Activated CD8-positive, alpha-beta memory T cell treated with anti-CD3 and anti-CD28 coated beads, Interleukin-2, amount 50 U/mL, for 4 hours (primary cell): ENCODE results near the gene MICALL1.
"Not testable (repeated sequence)": the region's sequence is repeated elsewhere in the genome, so short reads cannot be mapped to it uniquely, and the experiment has no call there.

Experiments
- DNase-seq: peaks from one replicate; pipeline ENCODE4 v3.0.0-alpha.2; 2020

MICALL1 gene

DNA sequence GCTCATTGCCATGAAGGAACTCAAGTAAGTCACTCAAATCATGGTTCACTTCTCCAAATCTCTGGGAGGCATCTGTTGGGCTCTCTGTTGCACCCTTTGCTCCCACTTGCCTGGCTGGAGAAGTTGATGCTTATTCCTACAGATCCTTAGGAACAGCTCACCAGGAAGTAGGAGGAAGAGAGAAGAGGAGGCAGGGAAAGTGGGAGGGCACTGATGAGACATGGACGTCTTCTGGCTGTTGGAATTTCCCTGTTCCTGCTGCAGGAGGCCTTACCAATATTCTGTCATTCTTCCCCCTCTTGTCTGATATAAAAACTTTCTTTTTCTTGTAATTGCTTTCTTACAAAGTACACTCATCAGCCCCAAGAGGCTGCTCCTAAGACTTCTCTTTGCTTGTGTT, 61.0 kb downstream of the MICALL1 start:
- no peak for DNase-seq

- DNase-seq: no peak
Observed at GRCh38 chr22:37967637-37968451, 61.7 kb downstream of the MICALL1 start.

DNA sequence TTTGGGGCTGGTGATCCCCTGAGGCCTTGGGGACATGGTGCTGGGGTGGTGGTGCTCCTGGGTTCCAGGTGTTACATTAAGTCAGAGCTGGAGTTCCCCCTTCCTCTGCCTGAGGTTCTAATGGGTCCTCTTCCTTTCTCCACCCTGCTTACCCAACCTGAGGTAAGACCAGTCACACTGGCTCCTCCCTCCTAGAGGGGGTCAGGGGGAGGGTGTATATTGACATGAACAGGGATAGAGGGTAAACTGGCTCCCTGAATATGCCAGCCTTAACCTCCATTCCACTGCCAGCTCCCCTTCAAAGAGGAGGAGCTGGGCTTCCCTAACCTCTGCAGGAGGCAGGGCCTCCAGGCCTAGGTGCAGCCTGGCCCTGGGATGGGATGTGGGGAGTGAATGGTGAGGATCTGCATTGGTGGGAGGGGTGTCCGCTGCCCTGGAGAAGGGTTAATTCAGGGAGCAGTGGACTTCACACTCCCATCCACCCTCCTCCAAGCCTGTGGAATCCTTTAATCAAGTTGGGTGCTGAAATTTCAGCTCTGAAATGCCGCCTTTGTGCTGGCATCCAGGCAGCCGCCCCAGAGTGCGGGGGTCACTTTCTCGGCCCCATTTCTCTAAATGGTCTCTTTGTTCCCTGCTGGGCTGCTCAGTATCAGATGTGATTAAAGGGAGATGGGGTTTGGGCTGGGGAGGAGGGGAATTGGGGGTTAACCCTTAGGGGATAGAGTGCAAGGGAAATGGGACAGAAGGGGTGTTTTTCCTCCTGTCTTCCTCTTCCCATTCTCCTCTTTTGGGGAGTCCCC, 62.6 kb downstream of the MICALL1 start:
- DNase-seq: no peak

DNA sequence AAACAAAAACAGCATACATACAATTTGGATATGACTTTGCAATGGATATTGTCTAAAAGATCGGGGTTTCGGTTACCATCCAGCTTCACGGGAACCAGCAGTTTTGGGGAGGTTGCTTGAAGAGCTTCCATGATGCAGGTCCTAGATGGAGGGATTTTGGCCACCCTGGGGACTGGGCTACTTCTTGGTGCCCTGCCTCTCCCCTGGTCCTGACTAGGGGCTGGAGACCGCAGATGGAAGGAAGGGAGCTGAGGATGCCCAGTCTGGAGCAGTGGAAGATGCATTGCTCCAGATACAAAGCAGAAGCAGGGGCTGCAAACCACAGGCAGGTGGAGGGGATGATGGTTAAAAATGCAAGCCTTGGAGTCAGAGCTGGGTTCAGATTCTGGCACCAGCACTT, 64.8 kb downstream of the MICALL1 start:
- DNase-seq: no peak

DNA sequence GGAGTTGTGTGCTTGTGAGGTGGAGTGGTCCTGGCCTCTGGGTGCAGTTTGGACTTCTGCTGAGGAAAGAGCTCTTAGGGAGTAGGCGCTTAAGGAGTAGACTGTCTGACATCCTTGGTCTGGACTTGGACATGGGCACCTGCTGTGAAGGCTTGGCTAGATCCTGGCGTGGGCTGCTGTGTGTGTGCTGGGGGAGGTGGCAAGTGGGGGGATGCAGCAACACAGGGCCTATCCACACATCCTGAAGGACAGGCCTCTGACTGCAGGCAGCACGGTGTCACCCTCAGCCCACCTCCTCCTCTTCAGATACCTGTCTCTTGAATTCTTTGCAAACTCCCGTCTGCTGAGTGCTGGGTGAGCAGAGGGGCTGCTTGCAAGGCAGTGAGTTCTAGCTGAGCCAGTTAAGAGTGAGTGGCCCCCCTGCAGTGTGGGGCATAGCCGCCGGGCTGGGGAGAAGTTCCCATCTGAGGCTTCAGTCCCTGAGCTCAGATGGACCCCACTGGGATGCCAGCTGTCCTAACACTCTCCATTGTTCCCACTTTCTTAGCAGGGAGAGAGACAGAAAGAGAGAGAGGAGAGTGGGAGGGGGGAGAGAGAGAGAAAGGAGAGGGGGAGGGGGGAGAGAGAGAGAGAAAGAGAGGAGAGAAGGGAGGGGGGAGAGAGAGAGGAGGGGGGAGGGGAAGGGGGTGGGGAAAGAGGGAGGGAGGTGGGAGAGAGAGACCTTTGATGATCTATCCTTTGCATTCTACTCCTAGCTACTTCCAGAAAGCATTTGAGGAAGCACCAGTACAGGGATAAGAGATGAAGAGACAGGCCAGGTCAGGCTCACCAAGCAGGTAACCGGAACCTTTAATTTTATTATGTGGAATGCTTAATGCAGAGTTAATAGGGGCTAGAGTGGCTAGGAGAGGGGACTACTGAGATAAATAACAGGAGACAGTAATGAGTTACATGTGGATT, 65.7 kb downstream of the MICALL1 start:
- no peak for DNase-seq

- DNase-seq: no peak
Observed at GRCh38 chr22:37972527-37972926, 66.4 kb downstream of the MICALL1 start.

DNA sequence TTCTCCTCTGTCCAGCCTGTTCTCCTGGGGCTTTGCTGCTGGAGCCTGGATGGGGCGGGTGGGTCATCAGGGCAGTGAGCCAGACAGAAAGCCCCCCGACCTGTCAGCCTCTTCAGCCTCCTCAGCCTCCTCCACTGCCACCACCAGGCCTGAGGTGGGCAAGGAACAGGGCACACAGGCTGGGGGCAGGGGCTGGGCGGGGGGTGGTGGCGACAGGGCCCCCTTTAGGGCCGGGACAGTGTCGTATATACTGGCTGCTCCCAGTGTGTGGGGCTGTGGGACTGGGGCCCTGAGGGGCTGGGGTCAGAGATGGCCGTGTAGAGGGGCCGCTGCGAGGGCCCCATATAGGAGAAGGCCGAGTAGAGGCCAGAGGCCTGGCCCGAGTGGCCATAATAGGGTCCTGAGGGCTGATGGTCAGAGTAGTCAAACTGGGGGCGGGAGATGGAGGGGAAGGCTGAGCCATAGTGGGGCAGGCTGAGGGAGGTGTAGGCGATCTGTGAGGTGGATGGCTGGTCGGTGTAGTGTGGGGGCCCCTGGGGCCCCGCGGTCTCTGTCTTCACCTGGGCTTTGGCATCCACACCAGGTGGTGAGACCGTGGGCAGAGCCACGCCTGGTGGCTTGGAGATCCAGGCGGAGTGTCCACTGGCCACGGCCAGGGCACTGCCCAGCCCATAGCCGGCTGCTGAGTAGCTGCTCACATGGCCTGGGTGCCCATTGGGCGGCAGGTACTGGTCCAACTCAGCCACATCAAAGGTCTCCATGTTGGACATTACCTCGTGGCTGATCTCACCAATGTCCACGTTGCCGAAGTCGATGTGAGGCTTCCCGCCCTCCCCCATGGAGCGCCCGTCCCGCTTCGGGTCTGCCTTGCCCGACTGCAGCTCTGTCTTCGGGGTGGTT, 67.4 kb downstream of the MICALL1 start:
- no peak for DNase-seq

GRCh38 chr22:37975153-37975552, 69.1 kb downstream of the MICALL1 start:
- DNase-seq: no peak

GRCh38 chr22:37976022-37976421, 69.9 kb downstream of the MICALL1 start:
- not testable (repeated sequence) for DNase-seq

DNA sequence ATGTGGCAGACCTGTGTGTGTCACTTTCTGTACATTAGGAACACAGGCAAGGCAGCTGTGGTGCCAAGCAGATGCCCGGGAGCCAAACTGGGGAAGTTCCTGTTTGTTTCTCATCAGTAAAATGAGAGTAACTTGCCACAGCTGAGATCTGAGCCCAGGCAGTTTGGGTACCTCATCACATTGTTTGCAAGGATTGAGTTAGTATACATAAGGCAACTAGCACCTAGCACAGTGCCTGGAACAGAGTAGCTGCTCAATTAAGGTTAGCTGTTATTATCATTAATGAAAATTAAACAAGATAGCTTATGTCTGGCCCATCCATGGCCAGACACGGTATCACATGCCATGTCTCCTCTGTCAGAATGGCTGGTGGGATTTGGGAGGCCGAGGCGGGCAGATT, 70.5 kb downstream of the MICALL1 start:
- DNase-seq: no peak

DNA sequence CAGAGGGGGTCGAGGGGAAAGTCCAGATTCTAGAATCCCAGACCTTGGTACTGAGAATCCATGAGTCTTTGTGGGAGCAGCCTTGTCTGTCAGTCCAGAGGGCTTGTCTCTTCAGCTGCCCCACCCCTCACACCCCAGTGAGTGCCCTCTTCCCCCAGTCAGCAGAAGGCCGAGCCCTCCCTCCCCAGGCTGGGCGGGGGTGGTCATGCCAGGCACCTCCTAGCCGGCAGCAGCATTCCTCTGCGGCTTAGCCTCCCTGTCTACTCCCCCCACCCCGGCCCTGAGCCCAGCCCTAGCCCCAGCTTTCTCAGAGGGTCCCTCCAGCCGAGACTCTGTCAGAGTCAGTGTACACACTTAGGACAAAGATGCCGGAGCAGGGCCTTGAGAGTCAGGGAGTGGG, 73.7 kb downstream of the MICALL1 start:
- no peak for DNase-seq

GRCh38 chr22:37981282-37982011, 75.3 kb downstream of the MICALL1 start:
- DNase-seq: no peak

- no peak for DNase-seq
Observed at GRCh38 chr22:37982151-37982785, 76.2 kb downstream of the MICALL1 start.

- no peak for DNase-seq
Observed at GRCh38 chr22:37982938-37983859, 77.1 kb downstream of the MICALL1 start.

DNA sequence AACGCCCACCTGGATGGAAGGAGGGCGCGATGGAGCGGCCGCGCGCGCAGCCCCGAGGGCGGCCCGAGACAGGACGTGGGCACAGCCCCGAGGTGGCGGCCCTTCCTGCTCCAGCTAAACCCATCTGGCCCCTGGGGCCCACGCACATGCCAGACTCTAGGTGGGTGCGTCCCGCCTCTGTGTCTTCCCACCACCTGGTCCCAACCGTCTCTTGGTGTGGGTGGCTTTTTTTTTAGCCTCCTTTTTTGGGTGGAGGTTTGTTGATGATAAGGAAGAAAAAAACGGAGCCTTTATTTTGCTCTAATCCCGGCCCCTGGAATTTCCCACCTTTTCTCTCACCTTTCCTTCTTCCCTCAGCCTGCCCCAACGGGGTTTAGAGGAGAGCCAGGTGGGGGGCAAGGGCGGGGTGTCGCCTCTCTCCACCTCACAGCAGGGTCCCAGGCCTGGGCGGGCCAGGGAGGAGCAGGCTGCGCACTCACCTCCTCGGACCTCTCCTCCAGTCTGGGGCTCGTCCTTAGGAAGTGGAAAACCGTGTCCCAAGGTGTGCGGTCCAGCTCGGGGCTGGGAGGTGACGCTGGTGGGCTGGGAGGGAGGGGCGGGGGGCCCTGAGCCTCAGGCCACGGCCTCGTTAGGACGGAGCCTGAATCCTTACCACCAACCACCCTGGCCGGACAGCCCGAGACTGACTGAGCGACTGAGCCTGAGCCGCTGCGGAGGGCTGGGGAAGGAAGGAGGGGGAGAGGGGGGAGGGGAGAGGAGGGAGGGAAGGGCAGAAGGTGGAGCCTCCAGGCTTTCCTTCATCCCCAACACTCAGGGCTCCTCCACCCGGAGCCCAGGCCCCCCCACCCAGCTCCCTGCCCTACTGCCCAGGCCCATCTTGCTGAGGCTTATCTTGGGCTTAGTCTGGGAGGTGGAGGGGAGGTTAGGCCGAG, 78.0 kb downstream of the MICALL1 start, which contains the start of gene SOX10:
TSS of gene SOX10 (minus strand) at position 696 of the 932 bp plus-strand sequence. CDS start 771 bp downstream, outside the sequence.
- no peak for DNase-seq

DNA sequence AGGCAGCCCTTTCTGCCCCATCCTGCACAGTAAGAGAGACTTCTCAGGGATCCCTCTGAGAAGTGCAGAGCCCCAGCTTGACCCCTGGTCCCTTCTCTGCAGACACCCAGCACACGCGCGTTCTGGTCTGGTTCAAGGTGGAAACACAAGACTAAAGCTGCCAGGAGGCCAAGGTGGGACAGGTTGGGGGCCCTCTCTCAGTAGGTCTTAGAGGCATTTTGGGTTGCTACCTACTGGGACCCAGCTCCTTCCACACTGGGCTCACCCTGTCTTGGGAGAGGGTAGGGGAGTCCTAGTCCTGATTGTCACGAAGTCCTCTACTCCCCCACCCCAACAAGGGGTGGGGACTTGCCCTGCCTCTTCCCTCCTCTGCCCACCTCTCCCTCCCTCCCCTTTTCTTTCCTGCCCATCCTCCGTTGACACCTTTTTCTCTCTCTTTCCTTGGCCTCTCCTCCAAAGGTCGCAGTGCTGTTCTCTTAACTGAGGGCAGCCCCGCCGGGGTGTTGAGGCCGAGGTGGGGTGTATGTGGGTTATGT, 79.0 kb downstream of the MICALL1 start:
- no peak for DNase-seq

- DNase-seq: no peak
Observed at GRCh38 chr22:37985751-37986281, 79.7 kb downstream of the MICALL1 start.

- no peak for DNase-seq
Observed at GRCh38 chr22:37986371-37986770, 80.3 kb downstream of the MICALL1 start.
